AML-193 (cell line): ENCODE measurements around the gene NENF.
"Not testable (repeated sequence)": the region's sequence is repeated elsewhere in the genome, so short reads cannot be mapped to it uniquely, and the experiment has no call there.

Experiments used
- DNase-seq, 2 experiments: peaks; one replicate each; lab custom pipeline; 2025; lab: John Stamatoyannopoulos, UW

NENF gene

GRCh38 chr1:212460376-212460775 is 27.7 kb downstream of the NENF start:
- no peak for DNase-seq

DNA sequence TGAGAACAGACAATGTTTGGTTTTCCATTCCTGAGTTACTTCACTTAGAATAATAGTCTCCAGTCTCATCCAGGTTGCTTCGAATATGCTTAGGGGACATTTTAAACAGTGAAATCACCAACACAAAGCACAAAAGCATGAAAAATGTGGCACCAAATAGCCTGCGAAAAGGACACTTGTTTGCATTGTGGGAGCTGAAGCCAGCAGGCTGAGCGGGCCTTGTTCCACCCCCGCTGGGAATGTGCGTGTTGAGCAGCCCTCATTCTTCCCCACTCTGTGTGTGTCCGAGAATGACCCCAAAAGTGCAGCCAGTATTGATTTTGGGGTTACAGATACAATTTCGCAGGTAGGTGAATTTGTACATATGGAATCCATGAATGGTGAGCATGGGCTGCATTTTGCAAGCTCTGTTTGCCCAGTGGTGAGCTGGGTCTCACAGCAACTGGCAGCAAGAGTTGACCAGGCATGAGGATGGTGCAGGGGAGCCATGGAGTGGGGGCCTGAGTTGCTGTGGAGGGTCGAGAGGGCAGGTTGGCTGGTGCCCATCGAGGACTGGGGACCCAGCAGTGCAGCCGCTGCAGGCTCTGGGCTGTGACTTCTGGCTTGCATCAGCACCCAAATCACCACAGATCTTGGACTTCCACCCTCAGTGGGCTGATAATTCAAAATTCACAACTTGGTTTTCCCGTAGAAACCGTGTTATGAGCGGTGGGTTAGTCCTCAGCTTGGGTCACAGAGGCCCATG is 29.4 kb downstream of the NENF start:
- DNase-seq: no peak

DNA sequence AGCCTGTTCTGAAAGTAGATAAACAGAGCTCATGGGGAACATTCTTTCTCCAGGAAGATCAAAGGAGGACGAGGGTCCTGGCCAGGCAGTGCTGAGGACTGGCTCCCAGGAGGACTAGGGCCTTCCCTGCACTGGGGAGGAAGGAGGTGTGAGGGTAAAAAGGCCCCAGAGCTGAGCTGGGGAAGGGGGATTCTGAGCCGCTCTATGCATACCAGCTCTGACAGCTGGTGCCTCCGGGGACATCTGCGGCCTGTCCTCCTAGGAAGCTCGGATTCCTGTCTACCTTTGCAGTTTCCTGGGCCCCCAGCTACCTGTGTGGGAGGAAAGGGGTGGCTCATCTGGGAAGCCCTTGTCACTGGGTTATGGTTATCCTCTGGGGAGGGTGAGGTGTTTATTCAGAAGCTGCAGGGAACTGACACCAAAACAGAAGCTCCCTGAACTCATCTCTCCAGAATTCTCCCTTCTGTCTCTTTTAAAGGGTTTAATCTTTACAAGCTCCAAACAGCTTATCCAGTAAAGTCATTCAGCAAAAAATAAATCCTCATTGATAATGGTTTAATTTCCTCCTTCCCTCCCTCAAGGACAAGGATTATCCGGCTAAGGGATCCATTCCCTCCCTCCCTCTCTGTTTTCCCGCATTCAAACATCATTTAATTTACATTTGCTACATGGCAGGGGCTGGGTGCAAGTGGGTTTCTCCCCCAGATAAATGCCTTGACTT is 31.0 kb downstream of the NENF start:
- DNase-seq: no peak

- DNase-seq: no peak
These were observed 32.6 kb downstream of the NENF start for GRCh38 chr1:212465311-212465710.

- no peak for DNase-seq
These were observed 33.7 kb downstream of the NENF start for GRCh38 chr1:212466437-212466836.

GRCh38 chr1:212466898-212467650 is 34.4 kb downstream of the NENF start:
- no peak for DNase-seq

- no peak for DNase-seq
These were observed 35.2 kb downstream of the NENF start for GRCh38 chr1:212467843-212468482.

- DNase-seq: no peak
These were observed 37.3 kb downstream of the NENF start for GRCh38 chr1:212470059-212470458.

DNA sequence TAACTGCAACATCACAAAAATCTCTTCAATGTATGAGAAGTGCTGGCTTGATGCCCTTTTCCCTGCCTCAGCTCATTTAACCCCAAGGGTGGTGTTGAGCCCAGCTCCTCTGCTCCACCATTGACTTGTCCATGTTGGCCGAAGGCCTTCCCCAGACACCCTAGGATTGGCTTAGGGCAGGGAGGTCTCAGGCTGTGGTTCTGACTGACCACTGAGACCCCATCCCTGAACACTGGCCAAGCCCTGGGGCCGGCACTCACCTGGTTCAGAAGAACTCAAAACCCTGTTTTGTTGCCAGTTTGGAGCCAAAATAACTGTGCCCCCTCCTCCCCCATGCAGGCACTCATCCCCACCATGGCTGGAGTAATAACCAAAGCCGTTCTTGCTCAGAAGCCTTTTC is 38.6 kb downstream of the NENF start:
- no peak for DNase-seq

DNA sequence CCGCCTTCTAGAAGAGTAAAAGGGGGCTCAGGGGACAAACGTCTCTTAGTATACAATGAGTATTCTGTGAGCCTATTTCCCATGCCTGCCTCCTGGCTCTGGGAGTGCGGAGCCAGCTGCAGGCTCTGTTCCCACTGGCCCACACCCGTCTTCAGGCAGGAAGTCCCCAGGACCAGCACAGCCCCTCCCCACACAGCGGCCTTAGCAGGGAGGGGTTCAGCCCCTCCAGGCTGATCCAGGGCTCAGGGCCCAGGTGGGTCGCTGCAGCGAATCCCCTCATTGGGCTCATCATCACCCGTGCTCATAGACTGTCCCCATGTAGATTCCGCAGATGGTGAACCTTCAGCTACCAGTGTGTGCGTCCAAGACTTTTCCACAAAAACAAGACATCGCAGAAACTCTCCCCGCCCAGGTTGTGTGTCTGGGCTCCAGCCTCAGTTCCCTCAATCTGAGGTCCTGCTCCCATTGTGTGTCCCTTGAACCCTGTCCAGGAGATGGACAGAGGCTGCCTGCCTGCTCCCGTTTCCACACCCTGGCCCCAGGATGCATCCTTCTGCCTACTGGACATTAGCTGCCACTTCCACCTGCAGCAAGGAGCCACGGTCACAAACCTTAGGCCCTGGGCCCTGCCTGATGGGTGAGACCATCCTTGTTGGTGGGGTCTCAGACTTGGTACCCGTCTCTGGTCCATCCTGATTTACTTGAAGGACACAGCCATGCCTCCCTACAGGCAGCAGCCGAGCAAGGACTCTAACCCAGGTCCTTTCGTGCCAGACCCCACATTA is 39.4 kb downstream of the NENF start:
- DNase-seq: no peak

GRCh38 chr1:212473729-212474128 is 41.0 kb downstream of the NENF start:
- no peak for DNase-seq

- no peak for DNase-seq
These were observed 42.4 kb downstream of the NENF start for GRCh38 chr1:212475151-212475550.

DNA sequence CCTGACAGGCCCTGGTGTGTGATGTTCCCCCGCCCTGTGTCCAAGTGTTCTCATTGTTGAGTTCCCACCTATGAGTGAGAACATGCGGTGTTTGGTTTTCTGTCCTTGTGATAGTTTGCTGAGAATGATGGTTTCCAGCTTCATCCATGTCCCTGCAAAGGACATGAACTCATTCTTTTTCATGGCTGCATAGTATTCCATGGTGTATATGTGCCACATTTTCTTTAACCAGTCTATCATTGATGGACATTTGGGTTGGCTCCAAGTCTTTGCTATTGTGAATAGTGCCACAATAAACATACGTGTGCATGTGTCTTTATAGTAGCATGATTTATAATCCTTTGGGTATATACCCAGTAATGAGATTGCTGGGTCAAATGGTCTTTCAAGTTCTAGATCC is 43.1 kb downstream of the NENF start:
- not testable (repeated sequence) for DNase-seq

- peak; percentile 78 to 81 for DNase-seq
These were observed 44.4 kb downstream of the NENF start for GRCh38 chr1:212477014-212477679.

DNA sequence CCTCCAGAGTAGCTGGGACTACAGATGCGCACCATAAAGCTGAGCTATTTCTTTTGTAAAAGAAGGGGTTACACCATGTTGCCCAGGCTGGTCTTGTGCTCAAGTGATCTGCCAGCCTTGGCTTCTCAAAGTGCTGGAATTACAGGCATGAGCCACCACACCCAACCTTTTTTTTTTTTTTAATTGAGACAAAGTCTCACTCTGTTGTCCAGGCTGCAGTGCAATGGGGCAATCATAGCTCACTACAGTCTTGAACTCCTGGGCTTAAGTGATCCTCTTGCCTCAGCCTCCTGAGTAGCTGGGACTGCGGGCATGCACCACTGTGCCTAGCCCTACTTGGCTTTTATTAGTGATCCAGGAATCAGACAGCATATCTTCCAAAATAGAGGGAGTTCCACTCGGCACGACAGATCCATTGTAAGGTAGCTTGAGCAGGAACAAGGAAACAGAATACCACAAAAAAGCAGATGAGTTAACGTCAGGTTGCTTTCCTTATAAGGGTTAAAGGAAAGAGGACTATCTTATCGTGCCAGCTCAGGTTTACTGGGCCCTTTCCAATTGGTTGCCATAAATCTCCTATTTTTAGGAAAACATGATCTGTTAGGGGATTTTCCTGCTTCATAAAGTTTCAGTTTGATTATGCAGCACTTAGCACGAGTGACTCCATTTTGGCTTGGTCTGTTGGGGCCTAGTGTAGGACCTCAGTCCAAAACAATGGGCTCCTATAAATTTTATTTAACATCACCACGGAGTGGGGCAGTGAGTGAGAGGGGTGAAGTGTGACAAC is 45.2 kb downstream of the NENF start:
- no peak for DNase-seq

- no peak for DNase-seq
These were observed 45.8 kb downstream of the NENF start for GRCh38 chr1:212478467-212479025.

DNA sequence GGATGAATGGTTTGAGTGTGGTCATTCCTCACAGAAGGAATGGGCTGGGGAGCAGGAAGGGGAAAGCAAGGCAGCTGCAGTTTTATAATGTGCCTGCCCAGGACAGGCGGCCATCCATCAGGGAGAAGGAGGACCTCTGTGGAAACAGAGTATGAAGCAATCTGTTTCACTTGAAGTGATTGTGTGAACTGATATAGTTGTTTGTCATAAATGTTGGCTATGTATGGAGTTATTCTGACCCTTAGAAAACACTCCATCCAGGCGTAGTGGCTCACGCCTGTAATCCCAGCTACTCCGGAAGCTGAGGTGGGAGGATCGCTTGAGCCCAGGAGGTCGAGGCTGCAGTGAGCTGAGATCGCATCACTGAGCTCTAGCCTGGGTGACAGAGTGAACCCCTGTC is 46.5 kb downstream of the NENF start:
- DNase-seq: no peak

- not testable (repeated sequence) for DNase-seq
These were observed 48.2 kb downstream of the NENF start for GRCh38 chr1:212480711-212481437.

GRCh38 chr1:212481438-212481767 is 48.7 kb downstream of the NENF start:
- no peak for DNase-seq
